HG03432 (cell line): ENCODE measurements around the gene ENTPD7.

ENCODE experiments used
- ATAC-seq: cut with Tn5 transposase; IDR thresholded peaks from one replicate; pipeline ENCODE4 v1.9.1; 2021; ENCODE audit warnings: mild to moderate bottlenecking, moderate library complexity; ENCODE audit not compliant: unreplicated experiment

ENTPD7 gene

GRCh38 chr10:99633832-99634231, 25.5 kb upstream of the ENTPD7 start:
- ATAC-seq, result no peak

- no peak for ATAC-seq
Measured at GRCh38 chr10:99647601-99648151, 11.6 kb upstream of the ENTPD7 start.

DNA sequence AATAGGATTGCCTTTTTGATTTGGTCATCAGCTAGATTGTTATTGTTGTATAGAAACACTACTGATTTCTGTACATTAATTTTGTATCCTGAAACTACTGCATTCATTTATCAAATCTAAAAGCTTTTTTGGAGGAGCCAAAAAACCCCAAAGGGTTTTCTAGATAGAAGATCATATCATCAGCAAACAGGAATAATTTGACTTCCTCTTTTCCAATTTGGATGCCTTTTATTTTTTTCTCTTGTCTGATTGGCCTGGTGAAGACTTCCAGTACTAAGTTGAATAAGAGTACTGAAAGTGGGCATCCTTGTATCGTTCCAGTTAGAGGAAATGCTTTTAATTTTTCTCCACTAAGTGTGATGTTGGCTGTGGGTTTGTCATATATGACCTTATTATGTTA, 10.6 kb upstream of the ENTPD7 start:
- no peak for ATAC-seq

GRCh38 chr10:99652800-99653390, 6.4 kb upstream of the ENTPD7 start:
- no peak for ATAC-seq

DNA sequence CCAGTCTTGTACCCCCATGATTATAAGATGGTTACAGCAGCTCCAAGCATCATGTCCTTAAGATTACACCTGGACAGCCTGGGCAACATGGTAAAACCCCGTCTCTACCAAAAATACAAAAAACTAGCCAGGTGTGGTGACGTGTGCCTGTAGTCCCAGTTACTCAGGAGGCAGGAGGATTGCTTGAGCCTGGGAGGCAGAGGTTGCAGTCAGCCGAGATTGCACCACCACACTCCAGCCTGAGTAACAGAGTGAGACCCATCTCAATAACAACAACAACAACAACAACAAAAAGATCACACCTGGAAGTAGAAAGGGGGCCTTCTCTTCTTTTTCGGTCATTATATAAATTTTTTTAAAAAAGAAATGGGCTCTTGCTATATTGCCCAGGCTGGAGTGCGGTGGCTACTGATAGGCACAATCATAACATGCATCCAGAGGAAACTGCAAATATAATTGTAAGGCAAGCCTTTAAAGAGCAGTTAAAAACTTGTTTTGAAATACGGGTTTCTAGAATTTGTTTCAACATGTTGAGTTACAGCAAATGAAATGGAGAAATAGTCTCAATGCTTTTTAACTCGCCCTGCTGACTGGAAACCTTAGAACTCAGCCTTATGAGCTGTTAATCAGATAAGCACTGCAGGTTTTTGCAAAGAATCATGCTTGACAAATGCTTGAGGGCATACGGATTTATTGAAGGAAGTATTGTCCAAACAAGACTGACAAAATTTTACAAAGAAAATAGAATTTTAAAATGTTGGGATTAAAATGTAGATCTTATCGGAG, 4.7 kb upstream of the ENTPD7 start:
- no peak for ATAC-seq

GRCh38 chr10:99656199-99657064, 2.9 kb upstream of the ENTPD7 start:
- no peak for ATAC-seq

GRCh38 chr10:99658622-99659030, 683 bp upstream of the ENTPD7 start:
- ATAC-seq, result no peak

DNA sequence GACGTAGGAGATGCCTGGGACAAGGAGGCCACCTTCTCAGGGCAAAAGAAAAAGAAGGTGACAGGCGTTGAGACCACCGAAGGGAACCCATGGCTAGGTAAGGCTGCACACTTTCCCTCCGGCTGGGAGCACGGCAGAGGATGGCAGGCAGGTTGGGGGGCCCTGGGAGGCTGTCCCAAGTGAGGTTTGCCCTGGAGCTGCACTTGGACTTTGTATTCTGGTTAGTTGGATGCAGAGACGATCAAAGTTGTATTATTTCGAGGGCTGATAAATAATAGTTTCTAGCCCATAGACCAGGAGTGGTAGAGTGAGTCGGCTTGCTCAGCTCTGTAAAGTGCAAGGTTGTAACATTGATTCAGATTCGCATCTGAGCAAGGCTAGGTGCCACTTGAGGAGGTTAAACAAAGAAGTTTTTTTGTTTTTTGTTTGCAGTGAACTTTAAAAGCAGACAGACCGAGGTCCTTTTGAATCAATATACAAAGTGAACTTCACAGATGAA, 608 bp downstream of the ENTPD7 start:
- ATAC-seq, result no peak

- no peak for ATAC-seq
Measured at GRCh38 chr10:99660662-99661376, 1.5 kb downstream of the ENTPD7 start.

DNA sequence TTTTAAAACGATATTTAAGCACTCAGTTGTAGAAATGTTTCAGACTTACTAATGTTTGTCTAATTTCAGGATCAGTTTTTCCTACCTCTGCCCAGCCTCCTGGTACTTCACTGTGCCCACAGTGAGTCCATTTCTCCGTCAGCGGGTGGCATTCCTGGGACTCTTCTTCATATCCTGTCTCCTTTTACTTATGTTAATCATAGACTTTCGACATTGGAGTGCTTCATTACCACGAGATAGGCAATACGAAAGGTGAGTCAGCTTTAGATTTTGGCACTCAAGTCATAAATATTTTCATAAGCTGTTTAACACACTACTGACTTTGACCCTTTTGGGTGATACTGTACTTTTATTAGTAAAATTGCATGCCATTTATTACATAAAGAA, 2.1 kb downstream of the ENTPD7 start:
- ATAC-seq, result no peak

- no peak for ATAC-seq
Measured at GRCh38 chr10:99665304-99665703, 6.0 kb downstream of the ENTPD7 start.

DNA sequence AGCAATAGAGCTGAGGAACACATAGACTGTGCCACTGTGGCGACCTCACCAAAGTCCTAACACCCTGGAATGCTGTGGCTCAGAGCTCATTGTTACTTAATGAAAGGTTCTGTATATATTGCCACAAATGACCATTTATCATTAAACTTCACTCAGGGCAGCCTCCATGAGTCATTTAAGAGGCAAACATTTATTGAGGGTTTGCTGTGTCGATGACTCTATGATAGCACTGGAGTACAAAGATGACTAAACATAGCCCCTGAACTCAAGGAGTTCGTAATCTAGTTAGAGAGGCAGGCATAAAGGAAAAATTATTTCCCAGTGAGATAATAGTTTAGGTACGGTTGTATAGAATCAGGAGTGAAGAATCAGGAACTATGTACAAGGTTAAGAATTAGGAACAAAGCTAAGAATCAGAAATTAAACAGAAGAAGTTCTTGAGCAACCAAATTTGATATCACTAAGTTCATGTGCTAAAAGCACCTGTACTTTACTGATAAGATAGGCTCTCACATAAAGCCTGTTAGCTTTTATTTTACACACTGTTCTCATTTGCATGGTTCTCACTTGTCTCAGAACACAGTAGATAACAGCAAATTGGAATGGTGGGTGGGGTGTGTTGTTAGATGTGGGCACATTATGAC, 7.9 kb downstream of the ENTPD7 start:
- ATAC-seq, result no peak

- ATAC-seq, result no peak
Measured at GRCh38 chr10:99671386-99671785, 12.1 kb downstream of the ENTPD7 start.

DNA sequence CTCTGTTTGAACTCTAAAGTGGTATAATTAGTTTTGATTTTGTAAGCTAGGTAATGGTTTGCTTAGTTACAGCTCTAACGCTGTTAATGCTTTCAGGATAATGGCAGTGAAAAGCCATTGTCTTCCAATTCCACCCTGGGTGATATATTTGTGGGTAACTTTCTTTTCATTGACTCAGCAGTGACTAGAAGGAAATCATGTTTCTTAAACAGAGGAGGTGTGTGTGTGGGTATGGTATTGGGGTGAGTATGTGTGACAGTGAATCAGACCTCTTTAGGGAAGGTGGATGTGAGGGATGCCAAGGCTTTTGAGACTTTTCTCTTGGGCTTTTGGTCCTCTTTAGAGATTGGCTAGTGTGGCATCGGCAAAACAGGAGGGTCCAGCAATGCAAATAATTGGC, 13.6 kb downstream of the ENTPD7 start:
- no peak for ATAC-seq

GRCh38 chr10:99673492-99673891, 14.2 kb downstream of the ENTPD7 start:
- ATAC-seq, result no peak

- no peak for ATAC-seq
Measured at GRCh38 chr10:99674762-99675161, 15.5 kb downstream of the ENTPD7 start.

DNA sequence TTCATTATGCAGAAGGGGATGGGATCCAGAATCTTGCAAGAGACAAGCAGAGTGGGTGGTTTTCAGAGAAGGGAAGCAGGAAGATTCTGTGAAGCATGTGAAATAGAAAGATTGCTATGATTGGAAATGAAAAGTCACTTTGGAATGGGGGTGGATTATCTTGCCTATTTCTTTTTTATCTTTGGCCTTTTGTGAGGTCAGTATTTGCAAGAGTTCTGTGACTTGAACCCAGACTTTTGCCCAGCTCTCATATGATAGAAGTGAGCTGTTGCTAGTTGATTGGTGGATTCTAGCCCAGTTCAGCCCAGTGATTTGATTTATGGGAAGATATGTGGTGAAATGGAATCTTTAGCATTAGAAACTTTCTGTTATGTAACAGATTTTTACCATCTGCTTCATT, 17.1 kb downstream of the ENTPD7 start:
- ATAC-seq, result no peak

- ATAC-seq, result no peak
Measured at GRCh38 chr10:99676895-99677294, 17.6 kb downstream of the ENTPD7 start.

- ATAC-seq, result no peak
Measured at GRCh38 chr10:99678921-99679320, 19.6 kb downstream of the ENTPD7 start.

DNA sequence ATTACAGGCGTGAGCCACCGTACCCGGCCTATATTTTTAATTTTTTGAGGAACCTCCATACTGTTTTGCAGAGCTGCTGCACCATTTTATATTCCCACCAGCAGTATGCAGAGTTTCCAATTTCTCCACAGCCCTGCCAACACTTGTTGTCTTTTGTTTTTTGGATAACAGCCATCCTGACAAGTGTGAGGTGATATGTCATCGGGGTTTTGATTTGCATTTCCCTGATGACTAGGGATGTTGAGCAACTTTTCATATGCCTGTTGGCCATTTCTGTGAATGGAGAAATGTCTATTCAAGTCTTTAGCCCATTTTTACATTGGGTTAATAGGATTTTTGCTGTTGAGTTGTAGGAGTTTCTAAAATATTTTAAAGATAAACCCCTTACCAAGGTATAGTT, 22.2 kb downstream of the ENTPD7 start:
- ATAC-seq, result no peak
